HFF-Myc (cell line): ENCODE measurements around the gene MEA1.

Source experiments
- DNase-seq: peaks from one replicate; pipeline ENCODE4 v3.0.0-alpha.2; 2011; ENCODE audit warnings: low read depth; ENCODE audit errors: extremely low read depth
- H3K4me3 ChIP-seq: replicated peaks from 2 replicates; pipeline ENCODE4 v1.5.1; 2011; ENCODE audit warnings: low read depth, mild to moderate bottlenecking, control low read depth, low read length
- CTCF ChIP-seq: IDR thresholded peaks from 2 replicates; pipeline ENCODE4 v1.5.1; 2012; ENCODE audit warnings: mild to moderate bottlenecking, low read depth, low read length, control low read depth; ENCODE audit errors: missing control alignments

Gene MEA1

GRCh38 chr6:43013843-43014433 is at the start of gene MEA1, which contains the start of gene KLHDC3:
MEA1 (minus strand) TSS chr6:43013946; CDS start chr6:43013813, 133 bp downstream.
KLHDC3 (plus strand) TSS chr6:43014249; CDS start chr6:43017193, 2,944 bp downstream.
- H3K4me3 ChIP-seq = peak within 1 kb of the TSS; percentile 91
- no peak for TF ChIP-seq CTCF
- DNase-seq = peak; percentile 100

GRCh38 chr6:43062818-43063217 is 49.1 kb upstream of the MEA1 start:
- no peak for DNase-seq
- TF ChIP-seq CTCF = no peak
- H3K4me3 ChIP-seq = no peak overlapping the region

GRCh38 chr6:43061861-43062260 is 48.1 kb upstream of the MEA1 start:
- H3K4me3 ChIP-seq = no peak overlapping the region
- no peak for TF ChIP-seq CTCF
- no peak for DNase-seq

DNA sequence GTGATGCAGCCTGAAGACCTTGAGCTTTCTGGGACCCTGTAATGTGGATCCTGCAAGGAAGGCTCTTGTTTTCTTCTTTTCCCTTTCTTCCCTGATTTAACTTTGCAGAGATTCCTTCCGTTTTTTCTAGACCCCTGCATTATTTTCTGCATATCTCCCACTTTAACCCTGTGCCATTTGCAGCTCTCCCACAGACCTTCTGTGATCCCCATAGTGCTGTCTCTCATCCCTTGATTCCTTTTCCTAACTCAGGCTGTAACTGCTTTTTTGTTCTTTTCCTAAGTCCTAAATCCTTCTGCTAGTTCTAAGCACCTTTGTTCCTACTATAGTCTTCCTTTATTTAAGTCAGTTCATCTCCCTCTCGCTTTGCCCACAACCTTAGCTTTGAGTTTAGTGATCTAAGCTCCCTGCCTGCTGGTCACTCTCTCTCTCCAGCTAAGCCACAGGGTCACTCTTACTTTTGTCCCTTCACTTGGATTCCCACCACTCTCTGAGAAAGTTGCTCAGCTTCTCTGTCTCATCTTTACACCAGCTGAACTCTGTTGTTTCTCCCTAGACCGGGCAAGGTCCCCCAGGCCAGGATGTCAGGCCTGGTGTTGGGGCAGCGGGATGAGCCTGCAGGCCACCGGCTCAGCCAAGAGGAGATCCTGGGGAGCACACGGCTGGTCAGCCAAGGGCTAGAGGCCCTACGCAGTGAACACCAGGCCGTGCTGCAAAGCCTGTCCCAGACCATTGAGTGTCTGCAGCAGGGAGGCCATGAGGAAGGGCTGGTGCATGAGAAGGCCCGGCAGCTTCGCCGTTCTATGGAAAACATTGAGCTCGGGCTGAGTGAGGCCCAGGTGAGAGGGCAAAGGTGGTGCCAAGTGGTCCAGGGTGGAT is 47.2 kb upstream of the MEA1 start:
- no peak for DNase-seq
- TF ChIP-seq CTCF = no peak
- no peak overlapping the region for H3K4me3 ChIP-seq

- DNase-seq = no peak
- no peak for TF ChIP-seq CTCF
These were observed 46.4 kb upstream of the MEA1 start for GRCh38 chr6:43060034-43060754.

DNA sequence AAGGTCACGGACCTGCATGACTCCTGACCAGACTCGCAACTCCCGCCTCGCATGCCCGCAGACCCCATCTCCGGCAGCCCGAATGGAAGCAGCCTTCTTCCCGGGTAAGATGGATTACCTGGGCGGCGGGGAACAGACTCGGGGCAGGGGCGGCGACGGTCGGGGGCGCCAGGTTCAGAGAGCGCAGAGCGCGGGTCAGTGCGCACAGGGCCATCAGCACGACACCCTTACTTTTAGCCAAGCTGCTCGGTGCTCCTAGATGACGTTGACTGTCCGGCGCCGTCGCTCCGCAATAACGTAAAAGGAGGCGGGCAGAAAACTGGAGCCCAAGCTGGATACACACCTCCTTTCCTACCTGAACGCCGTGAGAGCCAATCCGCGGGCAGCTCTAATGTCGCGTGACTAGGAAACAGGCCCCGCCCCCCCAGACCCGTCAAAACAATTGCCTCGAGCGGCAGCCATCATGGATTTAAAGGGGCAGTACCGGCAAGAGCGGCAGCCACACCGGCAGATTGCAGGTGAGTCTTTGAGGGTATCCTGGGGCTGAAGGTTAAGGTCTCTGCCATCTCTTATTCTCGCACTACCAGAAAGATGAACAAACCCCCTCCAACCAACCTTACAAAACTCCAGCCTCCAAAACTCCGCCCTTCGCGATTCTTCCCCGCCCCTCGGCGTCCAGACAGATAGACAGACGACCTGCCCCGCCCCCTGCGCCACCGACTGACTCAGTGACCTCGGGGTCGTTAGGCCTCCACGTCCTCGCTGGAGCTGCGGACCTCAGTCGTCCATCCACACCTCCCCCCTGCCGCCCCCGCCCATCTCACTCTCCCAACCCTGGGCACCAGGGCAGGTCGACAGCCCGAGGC is 45.7 kb upstream of the MEA1 start, which contains the start of the genes KLC4 and MRPL2:
KLC4 (plus strand) TSS at position 464 of the 866 bp plus-strand sequence. CDS start 1,705 bp downstream, outside the sequence.
MRPL2 (minus strand) TSS at position 267 of the 866 bp plus-strand sequence; CDS start at position 214, 53 bp downstream.
- TF ChIP-seq CTCF = no peak
- H3K4me3 ChIP-seq = peak within 1 kb of the TSS; percentile 100
- peak; percentile 96 for DNase-seq

More at GRCh38 chr6:43060034-43060754, 46.4 kb upstream of the MEA1 start:
- peak overlapping the region; percentile 100 for H3K4me3 ChIP-seq
